GM04503 (cell line): ENCODE results near the gene RAB11FIP5.

Experiments
- DNase-seq: peaks from one replicate; pipeline ENCODE4 v3.0.0-alpha.2; 2012; ENCODE audit warnings: low read depth

Gene RAB11FIP5

DNA sequence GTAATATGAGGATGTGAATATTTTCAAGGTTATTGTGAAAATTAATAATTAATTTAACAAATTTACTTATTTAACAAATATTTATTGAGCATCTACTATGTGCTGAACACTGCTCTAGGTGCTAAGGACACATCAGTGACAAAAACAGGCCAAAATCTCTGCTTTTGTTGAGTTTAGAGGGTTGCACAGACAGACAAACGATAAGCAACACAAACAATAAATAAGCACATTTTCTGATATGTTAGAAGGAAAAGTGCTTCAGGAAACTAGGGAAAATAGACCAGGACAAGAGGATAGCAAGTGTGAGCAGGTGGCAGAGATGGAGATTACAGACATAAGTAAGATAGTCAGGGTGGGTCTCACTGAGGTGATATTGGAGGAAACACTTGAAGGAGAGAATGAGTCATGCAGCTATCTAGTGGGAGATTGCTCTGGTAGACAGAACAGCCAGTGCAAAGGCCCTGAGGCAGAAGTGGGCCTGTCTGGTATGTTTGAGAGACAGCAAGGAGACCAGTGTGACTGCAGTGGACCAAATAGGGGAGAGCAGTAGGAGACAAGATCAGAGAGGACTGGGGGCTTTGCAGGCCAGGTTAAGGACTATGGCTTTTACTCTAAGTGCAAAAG is 79.5 kb downstream of the RAB11FIP5 start:
- DNase-seq, result no peak

DNA sequence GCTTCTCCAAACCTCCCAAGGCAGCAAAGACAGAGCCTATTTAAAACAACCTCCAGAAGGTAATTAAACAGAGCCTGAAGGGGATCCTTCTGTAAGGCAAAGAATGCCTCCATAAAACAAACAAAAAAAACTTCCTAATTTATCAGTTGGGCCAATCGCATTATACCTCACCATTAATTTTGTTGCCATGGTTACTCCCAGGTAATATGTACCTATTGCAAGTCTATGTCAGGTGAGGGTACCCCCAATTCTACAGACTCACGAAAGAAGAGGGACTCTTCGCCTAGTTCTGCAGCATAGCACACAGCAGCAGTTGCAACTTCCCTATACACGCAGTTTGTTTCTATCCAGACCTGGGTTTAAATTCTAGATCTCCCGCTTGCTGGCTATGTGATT is 80.0 kb downstream of the RAB11FIP5 start:
- DNase-seq, result no peak

DNA sequence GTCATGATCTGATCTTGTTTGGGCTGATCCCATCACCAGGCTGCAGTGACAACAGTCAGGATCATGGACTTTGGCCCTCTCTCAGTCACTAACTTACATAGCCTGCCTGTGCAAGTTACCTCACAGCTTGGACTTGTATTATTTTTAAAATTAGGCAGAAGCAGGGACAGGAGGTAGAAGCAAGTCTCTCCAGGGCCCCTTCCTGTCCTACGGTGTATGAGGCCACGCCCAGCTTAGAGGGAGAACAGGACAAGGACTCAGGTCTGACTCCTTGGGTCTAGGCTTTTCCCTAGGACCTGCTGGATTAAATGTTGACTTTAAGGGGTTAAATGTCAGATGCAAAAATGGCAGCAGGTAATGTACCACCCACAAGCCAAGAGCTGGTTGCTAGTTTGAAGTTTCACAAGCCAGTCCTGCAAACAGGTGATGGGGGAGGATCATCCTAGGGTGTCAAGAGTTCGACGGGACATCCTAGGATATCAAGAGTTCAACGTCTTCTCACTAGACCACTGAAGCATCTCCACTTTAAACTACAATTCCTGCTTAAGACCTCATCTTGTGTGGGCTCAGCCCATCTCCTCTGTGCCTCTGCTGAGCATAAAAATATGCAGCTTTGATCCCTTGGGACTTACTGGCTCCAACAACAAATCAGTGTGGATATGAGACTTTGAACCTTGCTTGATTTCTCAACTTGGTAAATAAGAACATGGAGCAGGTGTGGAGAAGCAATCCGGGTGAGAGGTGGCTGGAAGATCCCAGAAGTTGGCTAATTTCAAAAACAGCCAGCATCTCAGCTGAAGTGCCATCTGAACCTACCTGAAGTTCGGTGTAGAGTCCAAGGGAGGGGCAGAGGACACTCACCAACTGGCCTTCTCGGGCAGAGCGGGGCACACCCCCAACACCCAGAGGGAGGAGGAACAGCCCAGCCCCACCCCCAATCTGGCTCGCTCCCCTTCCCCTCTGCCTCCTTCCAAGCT is 80.7 kb downstream of the RAB11FIP5 start:
- DNase-seq, result no peak

DNA sequence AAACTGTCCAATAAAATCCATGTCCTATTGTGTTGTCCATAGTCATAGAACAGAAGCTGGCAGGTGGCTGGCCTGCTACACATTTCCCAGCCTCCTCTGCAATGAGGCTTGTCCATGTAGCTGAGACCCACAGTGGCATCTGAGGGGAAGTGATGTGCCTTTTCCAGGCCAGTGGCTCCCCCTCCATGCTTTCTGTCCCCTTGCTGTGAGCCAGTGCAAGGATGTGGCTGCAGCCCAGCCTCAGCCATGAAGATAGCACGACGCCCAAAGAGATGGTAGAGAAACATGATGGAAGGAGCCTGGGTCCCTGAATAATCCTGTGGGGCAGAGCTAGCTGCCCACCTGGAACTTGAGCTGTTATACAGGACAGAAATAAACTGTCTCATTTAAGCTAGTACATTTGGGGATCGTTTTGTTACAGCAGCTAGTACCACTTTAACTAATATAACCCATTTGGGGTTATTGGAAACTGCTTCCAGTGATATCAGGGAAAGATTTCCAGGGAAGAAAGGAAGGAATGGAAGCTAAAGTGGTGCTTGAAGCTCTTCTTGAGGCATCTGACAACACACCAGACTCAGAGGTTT is 81.6 kb downstream of the RAB11FIP5 start:
- DNase-seq, result no peak

DNA sequence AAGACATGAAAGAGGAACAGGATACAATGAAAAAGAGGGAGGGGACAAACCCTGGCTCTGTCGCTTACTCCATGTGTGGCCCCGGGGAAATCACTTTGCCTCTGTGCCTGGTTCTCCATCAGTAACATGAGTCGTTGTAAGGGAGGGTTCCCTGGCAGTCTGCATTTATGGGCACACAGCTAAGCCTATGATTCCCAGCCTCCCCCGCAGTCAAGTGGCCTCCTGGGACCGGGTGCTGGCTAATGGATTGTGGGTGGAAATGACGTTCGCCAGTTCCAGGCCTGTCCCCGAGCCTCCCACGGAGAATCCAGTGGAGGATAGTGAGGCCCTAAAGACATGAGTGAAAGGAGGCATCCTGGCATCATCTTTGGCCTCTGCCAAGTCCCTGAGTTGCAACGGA is 83.9 kb downstream of the RAB11FIP5 start:
- no peak for DNase-seq

DNA sequence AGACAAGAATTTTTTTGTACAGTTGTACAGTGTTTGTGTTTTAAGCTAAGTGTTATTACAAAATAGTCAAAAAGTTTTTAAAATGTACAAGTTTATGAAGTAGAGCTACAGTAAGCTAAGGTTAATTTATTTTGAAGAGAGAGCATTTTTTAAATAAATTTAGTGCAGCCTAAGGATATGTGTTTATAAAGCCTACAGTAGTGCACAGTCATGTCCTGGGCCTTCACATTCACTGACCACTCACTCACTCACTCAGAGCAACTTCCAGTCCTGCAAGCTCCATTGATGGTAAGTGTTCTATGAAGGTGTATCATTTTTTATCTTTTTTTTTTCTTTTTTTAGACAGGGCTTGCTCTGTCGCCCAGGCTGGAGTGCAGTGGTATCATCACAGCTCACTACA is 85.4 kb downstream of the RAB11FIP5 start:
- DNase-seq, result no peak

DNA sequence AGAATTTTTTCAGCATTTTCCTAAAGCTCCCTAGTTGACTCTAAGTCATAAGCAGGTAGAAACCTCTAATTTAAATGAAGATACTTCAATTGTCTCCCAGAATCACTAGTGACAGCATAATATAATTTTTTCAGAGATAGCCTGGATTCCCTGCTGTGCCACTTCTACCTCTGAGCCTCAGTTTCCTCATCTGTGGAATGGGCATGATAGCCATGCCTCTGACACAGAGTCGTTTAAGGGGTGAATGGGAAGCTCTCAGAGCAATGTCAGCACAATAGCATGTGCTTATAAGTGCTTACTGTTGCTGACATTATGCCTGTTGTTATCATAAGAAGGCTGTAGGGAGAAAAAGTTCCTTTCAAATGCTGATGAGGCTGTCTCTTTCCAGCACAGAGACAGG is 89.3 kb downstream of the RAB11FIP5 start:
- no peak for DNase-seq
